Measurements from ENCODE around the gene ENAM.
"Not testable (repeated sequence)": the region's sequence is repeated elsewhere in the genome, so short reads cannot be mapped to it uniquely, and the experiment has no call there.

ENAM gene

GRCh38 chr4:70682142-70682541, 53.6 kb downstream of the ENAM start:
- DNase-seq = not testable (repeated sequence)

GRCh38 chr4:70687392-70687791, 58.8 kb downstream of the ENAM start:
- no peak for DNase-seq

GRCh38 chr4:70687821-70688794, 59.6 kb downstream of the ENAM start, which contains the start of gene UTP3:
TSS of gene UTP3 (plus strand) at chr4:70688532. CDS start at chr4:70688678, 146 bp downstream.
- peak; percentile 89 for DNase-seq

GRCh38 chr4:70688795-70689231, 60.3 kb downstream of the ENAM start:
- DNase-seq = no peak

- DNase-seq = no peak
These were observed 63.1 kb downstream of the ENAM start for GRCh38 chr4:70691661-70692060.

- DNase-seq = not testable (repeated sequence)
These were observed 66.1 kb downstream of the ENAM start for GRCh38 chr4:70694633-70695032.
